Neural progenitor cell (in vitro differentiated cells): ENCODE results near the gene BDH1. TPM values are rescaled to one million over a fixed set of nuclear protein-coding genes. Genes with fewer than 3 reads are reported as not detected.

Source experiments
- DNase-seq: peaks from one replicate; pipeline ENCODE4 v3.0.0-alpha.2; 2016; ENCODE audit warnings: low spot score
- H2AFZ ChIP-seq: fragments of 200-600 bp; sonication (generic); replicated peaks from 2 replicates; pipeline ENCODE4 v1.6.1; 2016; ENCODE audit warnings: antibody characterized with exemption
- H3F3A ChIP-seq: fragments of 200-600 bp; sonication (generic); 2 replicates; pipeline ENCODE4 v1.6.1; 2016; ENCODE audit warnings: antibody characterized with exemption, low read depth
- H3K27ac ChIP-seq: fragments of 200-600 bp; sonication (generic); 2 replicates; pipeline ENCODE4 v1.5.1; 2016; ENCODE audit warnings: mild to moderate bottlenecking
- H3K27me3 ChIP-seq: fragments of 200-600 bp; sonication (generic); 2 replicates; pipeline ENCODE4 v1.6.1; 2016; ENCODE audit warnings: mild to moderate bottlenecking, moderate library complexity
- H3K36me3 ChIP-seq: fragments of 200-600 bp; sonication (generic); 2 replicates; pipeline ENCODE4 v1.5.1; 2016
- H3K4me1 ChIP-seq: fragments of 200-600 bp; sonication (generic); 2 replicates; pipeline ENCODE4 v1.6.1; 2016; ENCODE audit warnings: mixed run types
- H3K4me2 ChIP-seq: fragments of 200-600 bp; sonication (generic); 2 replicates; pipeline ENCODE4 v1.6.1; 2016
- H3K4me3 ChIP-seq: fragments of 200-600 bp; sonication (generic); 2 replicates; pipeline ENCODE4 v1.5.1; 2016
- H3K79me2 ChIP-seq: fragments of 200-600 bp; sonication (generic); 2 replicates; pipeline ENCODE4 v1.6.1; 2016; ENCODE audit warnings: low read depth
- H3K9ac ChIP-seq: fragments of 200-600 bp; sonication (generic); 2 replicates; pipeline ENCODE4 v1.6.1; 2016
- H3K9me3 ChIP-seq: fragments of 200-600 bp; sonication (generic); 2 replicates; pipeline ENCODE4 v1.5.1; 2016; ENCODE audit warnings: low read depth
- H4K20me1 ChIP-seq: fragments of 200-600 bp; sonication (generic); 2 replicates; pipeline ENCODE4 v1.6.1; 2016; ENCODE audit warnings: low read depth
- H3K27ac Mint-ChIP-seq: 3 replicates; pipeline ENCODE4 v1.8.0; 2021; ENCODE audit warnings: mixed read lengths
- H3K27me3 Mint-ChIP-seq: 2 replicates; pipeline ENCODE4 v1.8.0; 2022; ENCODE audit warnings: low read depth, mild to moderate bottlenecking, inconsistent platforms, moderate library complexity, mixed read lengths; ENCODE audit not compliant: insufficient read depth
- H3K36me3 Mint-ChIP-seq: 3 replicates; pipeline ENCODE4 v1.8.0; 2021; ENCODE audit warnings: mixed read lengths
- H3K4me1 Mint-ChIP-seq: 3 replicates; pipeline ENCODE4 v1.8.0; 2021; ENCODE audit warnings: mixed read lengths
- H3K4me3 Mint-ChIP-seq: 3 replicates; pipeline ENCODE4 v1.8.0; 2021; ENCODE audit warnings: mild to moderate bottlenecking, moderate library complexity, mixed read lengths
- H3K9me3 Mint-ChIP-seq: 3 replicates; pipeline ENCODE4 v1.8.0; 2020; ENCODE audit warnings: mixed read lengths
- EZH2 ChIP-seq: fragments of 200-600 bp; sonication (generic); IDR thresholded peaks from 2 replicates; pipeline ENCODE4 v1.6.1; 2017; ENCODE audit warnings: antibody characterized with exemption, mild to moderate bottlenecking, moderate library complexity
- EZH2phosphoT487 ChIP-seq: fragments of 200-600 bp; sonication (generic); IDR thresholded peaks from 2 replicates; pipeline ENCODE4 v1.6.1; 2017; ENCODE audit warnings: antibody characterized with exemption
- total RNA-seq: library from RNA; depleted of rRNA; stranded (reverse); fragments of >200 nt; gene quantifications from 2 replicates; pipeline ENCODE4 v1.2.3, GENCODE V29; 2015; ENCODE audit warnings: low replicate concordance
- TF ChIP-seq, protein P1 (sequence below): fragments of 200-600 bp; sonication (generic); IDR thresholded peaks from 2 replicates; pipeline ENCODE4 v1.5.1; 2017; ENCODE audit warnings: antibody characterized with exemption, mild to moderate bottlenecking

The BDH1 gene
- total RNA-seq, 1 donor from 2014 or later, result 19.4 TPM

DNA sequence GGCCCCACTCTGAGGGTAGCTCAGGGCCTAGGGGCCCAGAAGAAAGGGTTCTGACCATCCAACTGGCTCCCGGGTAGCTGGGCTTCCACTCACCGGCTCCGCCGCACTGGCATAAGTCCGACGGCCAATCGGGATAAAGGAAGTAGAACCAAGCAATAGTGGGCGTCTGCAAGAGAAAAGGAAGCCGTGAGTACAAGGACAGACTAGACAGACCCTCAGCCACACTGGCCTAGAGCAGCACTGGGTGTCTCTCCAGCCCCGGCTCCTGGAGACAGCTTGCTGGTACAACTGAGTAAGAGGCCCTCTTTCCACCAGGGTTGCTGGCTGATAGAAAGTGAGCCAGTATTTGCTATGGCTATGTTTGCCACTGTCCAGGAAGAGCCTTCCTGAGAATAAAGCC lies 22.4 kb downstream of the BDH1 start:
- H3F3A ChIP-seq, result no peaks in the 10 kb centered on the region
- Mint-ChIP-seq H3K36me3 (no peaks in the 10 kb centered on the region), H3K27me3 (no peaks in the 10 kb centered on the region), H3K4me1 (no peaks in the 10 kb centered on the region), H3K4me3 (no peak overlapping the region), H3K27ac (no peak overlapping the region), H3K9me3 (no peaks in the 10 kb centered on the region)
- no peaks in the 10 kb centered on the region for H3K9me3 ChIP-seq
- H2AFZ ChIP-seq, result no peak overlapping the region
- no peaks in the 10 kb centered on the region for H3K27me3 ChIP-seq
- no peaks in the 10 kb centered on the region for H3K4me1 ChIP-seq
- no peak overlapping the region for H3K4me2 ChIP-seq
- no peak overlapping the region for H3K4me3 ChIP-seq
- H3K79me2 ChIP-seq, result no peaks in the 10 kb centered on the region
- H3K36me3 ChIP-seq, result no peaks in the 10 kb centered on the region
- H3K9ac ChIP-seq, result no peak overlapping the region
- no peaks in the 10 kb centered on the region for H4K20me1 ChIP-seq
- no peak overlapping the region for H3K27ac ChIP-seq
- no peak for TF ChIP-seq EZH2
- no peak for TF ChIP-seq EZH2phosphoT487
- TF ChIP-seq, protein P1, sequence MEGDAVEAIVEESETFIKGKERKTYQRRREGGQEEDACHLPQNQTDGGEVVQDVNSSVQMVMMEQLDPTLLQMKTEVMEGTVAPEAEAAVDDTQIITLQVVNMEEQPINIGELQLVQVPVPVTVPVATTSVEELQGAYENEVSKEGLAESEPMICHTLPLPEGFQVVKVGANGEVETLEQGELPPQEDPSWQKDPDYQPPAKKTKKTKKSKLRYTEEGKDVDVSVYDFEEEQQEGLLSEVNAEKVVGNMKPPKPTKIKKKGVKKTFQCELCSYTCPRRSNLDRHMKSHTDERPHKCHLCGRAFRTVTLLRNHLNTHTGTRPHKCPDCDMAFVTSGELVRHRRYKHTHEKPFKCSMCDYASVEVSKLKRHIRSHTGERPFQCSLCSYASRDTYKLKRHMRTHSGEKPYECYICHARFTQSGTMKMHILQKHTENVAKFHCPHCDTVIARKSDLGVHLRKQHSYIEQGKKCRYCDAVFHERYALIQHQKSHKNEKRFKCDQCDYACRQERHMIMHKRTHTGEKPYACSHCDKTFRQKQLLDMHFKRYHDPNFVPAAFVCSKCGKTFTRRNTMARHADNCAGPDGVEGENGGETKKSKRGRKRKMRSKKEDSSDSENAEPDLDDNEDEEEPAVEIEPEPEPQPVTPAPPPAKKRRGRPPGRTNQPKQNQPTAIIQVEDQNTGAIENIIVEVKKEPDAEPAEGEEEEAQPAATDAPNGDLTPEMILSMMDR, result no peak
- DNase-seq, result no peak

DNA sequence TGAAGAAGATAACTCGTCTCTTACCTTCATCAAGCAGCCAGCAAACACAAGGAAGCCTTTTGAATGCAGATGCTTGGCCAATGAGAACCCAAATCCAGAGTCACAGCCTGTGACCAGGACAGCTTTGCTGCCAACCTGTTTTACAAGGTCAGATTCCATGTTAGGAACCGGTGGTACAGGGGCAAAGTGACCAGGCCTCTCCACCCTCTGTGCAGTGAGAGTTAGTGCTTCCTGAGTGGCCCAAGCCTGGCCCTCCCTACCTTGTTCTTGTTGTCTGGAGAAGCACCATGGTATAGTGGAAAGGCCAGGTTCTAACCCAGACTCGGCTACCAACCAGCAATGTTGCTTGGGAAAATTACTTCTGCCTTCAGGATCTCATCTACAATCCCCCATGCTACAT lies 23.4 kb downstream of the BDH1 start:
- H3K9ac ChIP-seq, result no peak overlapping the region
- no peaks in the 10 kb centered on the region for H3K79me2 ChIP-seq
- H3K27ac ChIP-seq, result no peak overlapping the region
- H3K4me1 Mint-ChIP-seq, result no peaks in the 10 kb centered on the region
- no peak for DNase-seq
- H3K36me3 ChIP-seq, result no peaks in the 10 kb centered on the region
- no peak overlapping the region for H3K27ac Mint-ChIP-seq
- H3F3A ChIP-seq, result no peaks in the 10 kb centered on the region
- H3K27me3 ChIP-seq, result no peaks in the 10 kb centered on the region
- H3K27me3 Mint-ChIP-seq, result no peaks in the 10 kb centered on the region
- TF ChIP-seq, protein P1, result no peak
- TF ChIP-seq EZH2 (no peak), EZH2phosphoT487 (no peak)
- H3K4me2 ChIP-seq, result no peak overlapping the region
- H3K4me3 ChIP-seq, result no peak overlapping the region
- no peaks in the 10 kb centered on the region for H3K4me1 ChIP-seq
- no peak overlapping the region for H2AFZ ChIP-seq
- no peaks in the 10 kb centered on the region for H3K9me3 ChIP-seq
- H4K20me1 ChIP-seq, result no peaks in the 10 kb centered on the region
- H3K36me3 Mint-ChIP-seq, result no peaks in the 10 kb centered on the region
- H3K4me3 Mint-ChIP-seq, result no peak overlapping the region
- no peaks in the 10 kb centered on the region for H3K9me3 Mint-ChIP-seq

DNA sequence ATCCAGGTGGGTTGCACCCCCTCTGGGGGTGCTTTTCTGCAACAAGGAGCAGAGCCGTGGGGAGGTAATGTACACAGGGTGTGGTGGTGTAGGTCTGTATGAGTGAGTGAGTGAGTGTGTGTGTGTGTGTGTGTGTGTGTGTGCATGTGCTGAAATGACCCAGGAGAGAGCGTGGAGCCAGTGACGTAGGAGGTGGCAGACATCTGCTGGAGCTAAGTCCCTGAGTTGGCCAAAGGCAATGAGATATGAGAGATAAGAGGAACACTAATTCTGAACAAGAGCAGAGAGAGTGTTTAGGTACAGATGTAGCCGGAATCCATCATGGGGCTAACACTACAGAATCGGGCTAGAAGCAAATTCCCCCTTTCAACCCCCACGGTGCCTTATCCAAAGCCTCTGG lies 27.6 kb downstream of the BDH1 start:
- Histone ChIP-seq H3K4me3 (no peak overlapping the region), H3K27ac (no peak overlapping the region), H3K9me3 (no peaks in the 10 kb centered on the region), H4K20me1 (no peaks in the 10 kb centered on the region), H3K27me3 (no peaks in the 10 kb centered on the region), H3K4me2 (no peak overlapping the region), H3K79me2 (no peaks in the 10 kb centered on the region), H3K9ac (no peak overlapping the region), H3K4me1 (no peaks in the 10 kb centered on the region), H3F3A (no peaks in the 10 kb centered on the region), H2AFZ (no peak overlapping the region), H3K36me3 (no peaks in the 10 kb centered on the region)
- no peak for DNase-seq
- Mint-ChIP-seq H3K4me3 (no peak overlapping the region), H3K4me1 (no peaks in the 10 kb centered on the region), H3K36me3 (no peaks in the 10 kb centered on the region), H3K9me3 (peaks cover 3% of the 10 kb centered on the region), H3K27ac (no peak overlapping the region), H3K27me3 (peaks cover 7% of the 10 kb centered on the region)
- TF ChIP-seq, protein P1, result no peak
- TF ChIP-seq EZH2 (no peak), EZH2phosphoT487 (no peak)

DNA sequence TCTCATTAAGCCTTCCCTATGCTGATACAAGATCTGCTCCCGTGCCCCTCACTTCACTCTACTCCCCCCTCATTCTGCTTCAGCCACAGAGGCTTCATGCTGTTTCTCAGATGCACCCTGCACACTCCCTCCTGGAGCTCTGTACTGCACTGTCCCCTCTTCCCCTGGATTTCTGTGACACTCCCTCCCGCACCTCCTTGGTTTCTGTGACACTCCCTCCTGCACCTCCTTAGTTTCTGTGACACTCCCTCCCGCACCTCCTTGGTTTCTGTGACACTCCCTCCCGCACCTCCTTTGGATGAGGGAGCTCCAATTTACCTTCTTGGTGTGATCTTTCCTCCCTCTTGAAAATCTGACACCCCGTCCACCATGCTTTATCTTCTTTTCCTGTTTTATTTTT lies 28.2 kb downstream of the BDH1 start:
- Histone ChIP-seq H3K4me1 (no peaks in the 10 kb centered on the region), H3K4me3 (no peak overlapping the region), H3K27ac (no peak overlapping the region), H3K27me3 (no peaks in the 10 kb centered on the region), H3F3A (no peaks in the 10 kb centered on the region), H3K79me2 (no peaks in the 10 kb centered on the region), H2AFZ (no peak overlapping the region), H4K20me1 (no peaks in the 10 kb centered on the region), H3K36me3 (no peaks in the 10 kb centered on the region), H3K4me2 (no peak overlapping the region), H3K9ac (no peak overlapping the region), H3K9me3 (no peaks in the 10 kb centered on the region)
- no peaks in the 10 kb centered on the region for H3K36me3 Mint-ChIP-seq
- H3K9me3 Mint-ChIP-seq, result peaks cover 3% of the 10 kb centered on the region
- TF ChIP-seq EZH2 (no peak), EZH2phosphoT487 (no peak)
- TF ChIP-seq, protein P1, result no peak
- peaks cover 2% of the 10 kb centered on the region for H3K4me1 Mint-ChIP-seq
- H3K4me3 Mint-ChIP-seq, result no peak overlapping the region
- no peak for DNase-seq
- peaks cover 7% of the 10 kb centered on the region for H3K27me3 Mint-ChIP-seq
- no peak overlapping the region for H3K27ac Mint-ChIP-seq
